GM12878 (cell line): ENCODE results near the gene C20orf144. TPM values are rescaled to one million over a fixed set of nuclear protein-coding genes. Genes with fewer than 3 reads are reported as not detected.

Experiments used
- ATAC-seq: fragments of 200-7000 bp; cut with Tn5 transposase; 3 replicates; pipeline ENCODE4 v1.9.1; 2020; ENCODE audit warnings: mild to moderate bottlenecking, moderate library complexity
- BruUV-seq: library from RNA; stranded (reverse); fragments of 400-500 nt; replicated peaks from 2 replicates; lab custom pipeline; 2021; lab: Mats Ljungman, UMichigan
- CTCF ChIA-PET: fragments of 300-600 bp; sonication (Branson Sonifier 250); formaldehyde crosslinking; extraction: SDS; loops from one replicate; lab custom pipeline; 2021; ENCODE audit warnings: inconsistent platforms; lab: Yijun Ruan, JAX
- POLR2A ChIA-PET: fragments of 350-600 bp; formaldehyde crosslinking; extraction: SDS; loops from one replicate; lab custom pipeline; 2021; ENCODE audit warnings: inconsistent platforms; lab: Charles Lee
- RAD21 ChIA-PET: fragments of 300-600 bp; sonication (Branson Sonifier 250); formaldehyde crosslinking; loops from one replicate; lab custom pipeline; 2023; ENCODE audit warnings: antibody characterized with exemption; ENCODE audit not compliant: unreplicated experiment; lab: Charles Lee
- SMC1A ChIA-PET: fragments of 300-600 bp; sonication (Branson Sonifier 250); formaldehyde crosslinking; loops from one replicate; lab custom pipeline; 2023; ENCODE audit not compliant: unreplicated experiment, uncharacterized antibody; lab: Charles Lee
- DNase-seq: peaks from one replicate; pipeline ENCODE4 v3.0.0-alpha.2; 2011; ENCODE audit warnings: low read depth, low spot score
- FAIRE-seq: peaks from 3 replicates; lab custom pipeline; 2011; peaks lifted over from hg19 to GRCh38; lab: Jason Lieb, UNC
- H2AFZ ChIP-seq: 2 replicates; pipeline ENCODE4 v1.6.0; 2011; ENCODE audit warnings: low read depth, low read length, control low read depth; ENCODE audit not compliant: control insufficient read depth
- H3K27ac ChIP-seq: 2 replicates; pipeline ENCODE4 v1.5.1; 2011; ENCODE audit warnings: control low read depth; ENCODE audit not compliant: control insufficient read depth, insufficient read depth
- H3K27me3 ChIP-seq, 2 experiments: replicated peaks in 1 of 2; 2 replicates each; pipeline versions ENCODE4 v1.6.0 to v1.6.1; 2011; ENCODE audit warnings: low read length in 1 of 2; ENCODE audit not compliant: control insufficient read depth in 2 of 2, insufficient read depth in 2 of 2
- H3K36me3 ChIP-seq, 2 experiments: 2 replicates each; pipeline ENCODE4 v1.5.1; 2011; ENCODE audit warnings: low read length in 1 of 2; ENCODE audit not compliant: control insufficient read depth in 2 of 2, insufficient read depth in 2 of 2
- H3K4me1 ChIP-seq: 2 replicates; pipeline ENCODE4 v1.6.1; 2011; ENCODE audit warnings: mild to moderate bottlenecking, low read length, moderate library complexity, mixed read lengths; ENCODE audit not compliant: control insufficient read depth, insufficient read depth
- H3K4me2 ChIP-seq: 2 replicates; pipeline ENCODE4 v1.6.0; 2011; ENCODE audit warnings: control low read depth; ENCODE audit not compliant: control insufficient read depth, insufficient read depth
- H3K4me3 ChIP-seq: fragments of 200-600 bp; sonication (generic); 2 replicates; pipeline ENCODE4 v1.5.1; 2016
- H3K79me2 ChIP-seq: 2 replicates; pipeline ENCODE4 v1.6.0; 2011; ENCODE audit warnings: low read length; ENCODE audit not compliant: control insufficient read depth, insufficient read depth
- H3K9ac ChIP-seq: 2 replicates; pipeline ENCODE4 v1.8.0; 2011; ENCODE audit warnings: low read length, control low read depth, mixed read lengths; ENCODE audit not compliant: control insufficient read depth, insufficient read depth
- H3K9me3 ChIP-seq: replicated peaks from 3 replicates; pipeline ENCODE4 v1.5.1; 2011; ENCODE audit warnings: mild to moderate bottlenecking, low read length; ENCODE audit not compliant: control insufficient read depth, insufficient read depth
- H4K20me1 ChIP-seq: 2 replicates; pipeline ENCODE4 v1.6.0; 2011; ENCODE audit not compliant: control insufficient read depth, insufficient read depth
- ESRRA ChIP-seq: IDR thresholded peaks from 2 replicates; pipeline ENCODE4 v1.6.1; 2012; ENCODE audit warnings: mild to moderate bottlenecking, low read length, improper control_type of control experiment
- HCFC1 ChIP-seq: fragments of 150-350 bp; IDR thresholded peaks from 2 replicates; pipeline ENCODE4 v1.6.1; 2014; ENCODE audit warnings: low read length
- IKZF1 ChIP-seq: fragments of 450-650 bp; conservative IDR thresholded peaks from 2 replicates; pipeline ENCODE4 v1.6.1; 2017; ENCODE audit warnings: antibody characterized with exemption, mild to moderate bottlenecking
- KLF5 ChIP-seq: fragments of 450-650 bp; IDR thresholded peaks from 2 replicates; pipeline ENCODE4 v1.6.1; 2014; ENCODE audit warnings: mild to moderate bottlenecking; ENCODE audit not compliant: partially characterized antibody
- MTA3 ChIP-seq: IDR thresholded peaks from 2 replicates; pipeline ENCODE4 v1.6.1; 2012; ENCODE audit warnings: low read length, inconsistent platforms, borderline replicate concordance
- MXI1 ChIP-seq: fragments of 150-350 bp; IDR thresholded peaks from 2 replicates; pipeline ENCODE4 v1.6.1; 2011; ENCODE audit warnings: low read depth, mild to moderate bottlenecking, inconsistent platforms, low read length, improper control_type of control experiment
- RELA ChIP-seq: fragments of 450-650 bp; IDR thresholded peaks from 2 replicates; pipeline ENCODE4 v1.8.0; 2014; ENCODE audit warnings: borderline replicate concordance; ENCODE audit not compliant: partially characterized antibody
- SIN3A ChIP-seq: IDR thresholded peaks from 2 replicates; pipeline ENCODE4 v1.6.1; 2012; ENCODE audit warnings: low read depth, low read length, improper control_type of control experiment
- SMC3 ChIP-seq: IDR thresholded peaks from 2 replicates; pipeline ENCODE4 v1.6.1; 2011; ENCODE audit warnings: low read length, improper control_type of control experiment, borderline replicate concordance
- STAT1 ChIP-seq: fragments of 450-650 bp; conservative IDR thresholded peaks from 2 replicates; pipeline ENCODE4 v1.6.1; 2014; ENCODE audit warnings: antibody characterized with exemption, mild to moderate bottlenecking
- SUPT20H ChIP-seq: IDR thresholded peaks from 2 replicates; pipeline ENCODE4 v1.6.1; 2011; ENCODE audit warnings: low read depth, mild to moderate bottlenecking, low read length, moderate library complexity, borderline replicate concordance; ENCODE audit not compliant: control insufficient read depth
- TCF3 ChIP-seq: IDR thresholded peaks from 2 replicates; pipeline ENCODE4 v1.6.1; 2012; ENCODE audit warnings: low read depth, mild to moderate bottlenecking, low read length, borderline replicate concordance; ENCODE audit not compliant: insufficient read depth
- WGBS: methylation state at CpG from one replicate; pipeline ENCODE4 v1.1.6; 2016; ENCODE audit warnings: low lambda C conversion rate; ENCODE audit not compliant: insufficient replicate concordance, insufficient coverage; ENCODE audit errors: missing lambda C conversion rate; 5-methylcytosine and 5-hydroxymethylcytosine counted together
- in situ Hi-C: fragments of 300-500 bp; cut with MboI; formaldehyde crosslinking; loops from 9 replicates; pipeline ENCODE4 v1.14.3; 2018; ENCODE audit warnings: mixed read lengths
- intact Hi-C: fragments of 100-400 bp; cut with micrococcal nuclease; formaldehyde crosslinking; loops from one replicate; pipeline ENCODE4 v1.14.2; 2022; ENCODE audit not compliant: unreplicated experiment
- polyA plus RNA-seq, 11 experiments: library from polyadenylated mRNA; depleted of rRNA in 4 of 11; unstranded in 6 of 11; stranded (reverse) in 5 of 11; fragments of >200 nt; fragmentation: Nextera tagmentation in 4 of 11; fragmentation: Illumina TruSeq in 1 of 11; extraction: Ambion mirVana in 4 of 11; extraction: Trizol in 1 of 11; gene quantifications; 1 replicate in 1 of 11; 2 replicates in 10 of 11; pipeline versions ENCODE4 v1.2.1 to v1.2.3, GENCODE V29; 2011 to 2016; ENCODE audit warnings: inconsistent platforms in 2 of 11, missing spikeins in 2 of 11, low read depth in 1 of 11
- total RNA-seq, 4 experiments: library from RNA; depleted of rRNA in 3 of 4; stranded (reverse); fragments of >200 nt in 3 of 4; fragmentation: Illumina TruSeq in 1 of 4; extraction: Trizol in 1 of 4; gene quantifications; 2 replicates each; pipeline versions ENCODE4 v1.2.1 to v1.2.3, GENCODE V29; 2013 to 2021
- TF ChIP-seq, protein P1 (sequence below): IDR thresholded peaks from 2 replicates; pipeline ENCODE4 v1.6.1; 2012; ENCODE audit warnings: improper control_type of control experiment, low read depth, low read length; ENCODE audit not compliant: insufficient replicate concordance
- TF ChIP-seq, protein P2 (sequence below): IDR thresholded peaks from 2 replicates; pipeline ENCODE4 v1.6.1; 2012; ENCODE audit warnings: low read depth, low read length, improper control_type of control experiment
- TF ChIP-seq, protein P3 (sequence below): IDR thresholded peaks from 2 replicates; pipeline ENCODE4 v1.6.1; 2011; ENCODE audit warnings: low read depth, low read length, improper control_type of control experiment, borderline replicate concordance
- TF ChIP-seq, protein P4 (sequence below): fragments of 450-650 bp; IDR thresholded peaks from 2 replicates; pipeline ENCODE4 v1.6.1; 2016; ENCODE audit warnings: mild to moderate bottlenecking

C20orf144 gene
- total and polyA plus RNA-seq, 10 of the 15 experiments (the other 5 are each of a cell fraction or from before 2014, with no cell fraction given), result 0.04 to 0.62 (median 0.23) TPM; not detected in 2

DNA sequence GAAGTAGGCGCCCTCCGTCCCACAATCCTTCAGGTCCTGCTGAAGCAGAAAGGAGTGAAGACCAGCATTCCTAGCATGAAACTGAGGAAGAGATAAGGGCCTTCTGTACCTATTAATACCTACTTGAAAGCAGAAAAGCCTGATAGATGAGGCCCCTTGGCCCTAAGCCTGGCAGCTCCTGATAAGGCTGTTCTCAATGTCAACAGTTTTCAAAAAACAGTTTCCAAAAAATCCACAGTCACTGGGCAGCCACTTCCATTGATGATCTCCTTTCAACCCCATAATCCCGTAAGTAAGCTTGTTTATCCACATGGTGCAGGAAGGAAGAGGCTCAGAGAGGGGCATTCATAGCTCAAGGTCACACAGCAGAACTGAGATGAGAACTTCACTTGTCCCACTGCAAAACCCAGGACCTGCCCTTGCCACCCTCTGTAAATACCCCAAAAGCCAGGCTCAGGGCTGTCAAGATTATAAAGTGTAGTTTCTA, 26.9 kb downstream of the C20orf144 start:
- Histone ChIP-seq H3K27ac (no peak overlapping the region), H3K36me3 (no peaks in the 10 kb centered on the region), H2AFZ (no peak overlapping the region), H3K9me3 (no peaks in the 10 kb centered on the region), H3K79me2 (peaks cover 17% of the 10 kb centered on the region), H3K9ac (no peak overlapping the region), H3K4me1 (peaks cover 21% of the 10 kb centered on the region), H3K4me2 (no peak overlapping the region), H3K27me3 (no peaks in the 10 kb centered on the region), H4K20me1 (no peaks in the 10 kb centered on the region), H3K4me3 (no peak overlapping the region)
- no peak for DNase-seq
- BruUV-seq, result no TSS peak
- no peak for ATAC-seq
- FAIRE-seq, result no peak
- intact Hi-C loops, result loop anchor here (5.0 to 10.0 kb wide), 2 partner anchors 88 to 306 kb away; partner anchors contain the start of gene RALY
- WGBS, result 82% methylated on average over 3 of the region's 3 CpGs
- ChIA-PET RAD21 (no interaction called here), CTCF (no interaction called here), SMC1A (interaction anchor here (1.2 to 1.5 kb wide), 2 partner anchors 14 to 81 kb away, joined by 3 to 5 read pairs; no protein-coding TSS in a partner anchor), POLR2A (interaction anchor here (0.6 kb wide), 1 partner anchor 41 kb away, joined by 8 read pairs; no protein-coding TSS in a partner anchor)
- in situ Hi-C loops, result no loop called here
- TF ChIP-seq MXI1, result no peak
- TF ChIP-seq, protein P1, sequence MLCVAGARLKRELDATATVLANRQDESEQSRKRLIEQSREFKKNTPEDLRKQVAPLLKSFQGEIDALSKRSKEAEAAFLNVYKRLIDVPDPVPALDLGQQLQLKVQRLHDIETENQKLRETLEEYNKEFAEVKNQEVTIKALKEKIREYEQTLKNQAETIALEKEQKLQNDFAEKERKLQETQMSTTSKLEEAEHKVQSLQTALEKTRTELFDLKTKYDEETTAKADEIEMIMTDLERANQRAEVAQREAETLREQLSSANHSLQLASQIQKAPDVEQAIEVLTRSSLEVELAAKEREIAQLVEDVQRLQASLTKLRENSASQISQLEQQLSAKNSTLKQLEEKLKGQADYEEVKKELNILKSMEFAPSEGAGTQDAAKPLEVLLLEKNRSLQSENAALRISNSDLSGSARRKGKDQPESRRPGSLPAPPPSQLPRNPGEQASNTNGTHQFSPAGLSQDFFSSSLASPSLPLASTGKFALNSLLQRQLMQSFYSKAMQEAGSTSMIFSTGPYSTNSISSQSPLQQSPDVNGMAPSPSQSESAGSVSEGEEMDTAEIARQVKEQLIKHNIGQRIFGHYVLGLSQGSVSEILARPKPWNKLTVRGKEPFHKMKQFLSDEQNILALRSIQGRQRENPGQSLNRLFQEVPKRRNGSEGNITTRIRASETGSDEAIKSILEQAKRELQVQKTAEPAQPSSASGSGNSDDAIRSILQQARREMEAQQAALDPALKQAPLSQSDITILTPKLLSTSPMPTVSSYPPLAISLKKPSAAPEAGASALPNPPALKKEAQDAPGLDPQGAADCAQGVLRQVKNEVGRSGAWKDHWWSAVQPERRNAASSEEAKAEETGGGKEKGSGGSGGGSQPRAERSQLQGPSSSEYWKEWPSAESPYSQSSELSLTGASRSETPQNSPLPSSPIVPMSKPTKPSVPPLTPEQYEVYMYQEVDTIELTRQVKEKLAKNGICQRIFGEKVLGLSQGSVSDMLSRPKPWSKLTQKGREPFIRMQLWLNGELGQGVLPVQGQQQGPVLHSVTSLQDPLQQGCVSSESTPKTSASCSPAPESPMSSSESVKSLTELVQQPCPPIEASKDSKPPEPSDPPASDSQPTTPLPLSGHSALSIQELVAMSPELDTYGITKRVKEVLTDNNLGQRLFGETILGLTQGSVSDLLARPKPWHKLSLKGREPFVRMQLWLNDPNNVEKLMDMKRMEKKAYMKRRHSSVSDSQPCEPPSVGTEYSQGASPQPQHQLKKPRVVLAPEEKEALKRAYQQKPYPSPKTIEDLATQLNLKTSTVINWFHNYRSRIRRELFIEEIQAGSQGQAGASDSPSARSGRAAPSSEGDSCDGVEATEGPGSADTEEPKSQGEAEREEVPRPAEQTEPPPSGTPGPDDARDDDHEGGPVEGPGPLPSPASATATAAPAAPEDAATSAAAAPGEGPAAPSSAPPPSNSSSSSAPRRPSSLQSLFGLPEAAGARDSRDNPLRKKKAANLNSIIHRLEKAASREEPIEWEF, result no peak
- no peak for TF ChIP-seq STAT1
- TF ChIP-seq SIN3A, result no peak
- no peak for TF ChIP-seq KLF5
- no peak for TF ChIP-seq SMC3
- TF ChIP-seq SUPT20H, result no peak
- TF ChIP-seq, protein P2, sequence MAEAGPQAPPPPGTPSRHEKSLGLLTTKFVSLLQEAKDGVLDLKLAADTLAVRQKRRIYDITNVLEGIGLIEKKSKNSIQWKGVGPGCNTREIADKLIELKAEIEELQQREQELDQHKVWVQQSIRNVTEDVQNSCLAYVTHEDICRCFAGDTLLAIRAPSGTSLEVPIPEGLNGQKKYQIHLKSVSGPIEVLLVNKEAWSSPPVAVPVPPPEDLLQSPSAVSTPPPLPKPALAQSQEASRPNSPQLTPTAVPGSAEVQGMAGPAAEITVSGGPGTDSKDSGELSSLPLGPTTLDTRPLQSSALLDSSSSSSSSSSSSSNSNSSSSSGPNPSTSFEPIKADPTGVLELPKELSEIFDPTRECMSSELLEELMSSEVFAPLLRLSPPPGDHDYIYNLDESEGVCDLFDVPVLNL, result no peak
- TF ChIP-seq, protein P3, sequence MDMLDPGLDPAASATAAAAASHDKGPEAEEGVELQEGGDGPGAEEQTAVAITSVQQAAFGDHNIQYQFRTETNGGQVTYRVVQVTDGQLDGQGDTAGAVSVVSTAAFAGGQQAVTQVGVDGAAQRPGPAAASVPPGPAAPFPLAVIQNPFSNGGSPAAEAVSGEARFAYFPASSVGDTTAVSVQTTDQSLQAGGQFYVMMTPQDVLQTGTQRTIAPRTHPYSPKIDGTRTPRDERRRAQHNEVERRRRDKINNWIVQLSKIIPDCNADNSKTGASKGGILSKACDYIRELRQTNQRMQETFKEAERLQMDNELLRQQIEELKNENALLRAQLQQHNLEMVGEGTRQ, result no peak
- TF ChIP-seq RELA, result no peak
- TF ChIP-seq TCF3, result no peak
- no peak for TF ChIP-seq ESRRA
- TF ChIP-seq, protein P4, sequence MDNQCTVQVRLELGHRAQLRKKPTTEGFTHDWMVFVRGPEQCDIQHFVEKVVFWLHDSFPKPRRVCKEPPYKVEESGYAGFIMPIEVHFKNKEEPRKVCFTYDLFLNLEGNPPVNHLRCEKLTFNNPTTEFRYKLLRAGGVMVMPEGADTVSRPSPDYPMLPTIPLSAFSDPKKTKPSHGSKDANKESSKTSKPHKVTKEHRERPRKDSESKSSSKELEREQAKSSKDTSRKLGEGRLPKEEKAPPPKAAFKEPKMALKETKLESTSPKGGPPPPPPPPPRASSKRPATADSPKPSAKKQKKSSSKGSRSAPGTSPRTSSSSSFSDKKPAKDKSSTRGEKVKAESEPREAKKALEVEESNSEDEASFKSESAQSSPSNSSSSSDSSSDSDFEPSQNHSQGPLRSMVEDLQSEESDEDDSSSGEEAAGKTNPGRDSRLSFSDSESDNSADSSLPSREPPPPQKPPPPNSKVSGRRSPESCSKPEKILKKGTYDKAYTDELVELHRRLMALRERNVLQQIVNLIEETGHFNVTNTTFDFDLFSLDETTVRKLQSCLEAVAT, result no peak
- no peak for TF ChIP-seq HCFC1
- no peak for TF ChIP-seq MTA3
- no peak for TF ChIP-seq IKZF1
